HG03175 (cell line): ENCODE results near the gene A4GNT.
A peak's percentile ranks its signal among the peaks of the same experiment; 100 is the strongest.
"Not testable (repeated sequence)": the region's sequence is repeated elsewhere in the genome, so short reads cannot be mapped to it uniquely, and the experiment has no call there.

ENCODE experiments used
- ATAC-seq: cut with Tn5 transposase; IDR thresholded peaks from one replicate; pipeline ENCODE4 v1.9.1; 2021; ENCODE audit warnings: mild to moderate bottlenecking, moderate library complexity; ENCODE audit not compliant: unreplicated experiment

Gene A4GNT

DNA sequence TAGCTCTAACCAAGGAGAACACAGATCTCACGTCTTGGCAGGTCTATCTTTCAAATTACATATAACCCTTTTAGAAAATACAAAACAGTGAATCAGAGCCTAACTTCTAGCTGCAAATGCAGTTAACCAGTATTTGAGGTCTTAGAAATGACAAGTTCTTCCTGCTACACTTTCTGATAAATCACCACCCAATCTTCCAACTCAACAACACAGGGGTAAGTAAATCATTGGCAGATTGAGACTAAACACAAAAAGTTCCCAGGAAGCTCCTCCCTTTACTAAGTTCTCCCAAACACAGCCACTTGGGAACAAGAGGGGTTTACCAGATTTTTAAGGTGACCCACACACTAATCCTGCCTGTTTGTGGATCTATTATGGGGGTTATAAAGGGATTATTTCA is at the start of gene A4GNT:
TSS of gene A4GNT (minus strand) at position 152 of the 400 bp plus-strand sequence. CDS start 1,134 bp downstream, outside the sequence.
- ATAC-seq = no peak

GRCh38 chr3:138180375-138181029 is 48.3 kb upstream of the A4GNT start:
- peak; percentile 82 for ATAC-seq

DNA sequence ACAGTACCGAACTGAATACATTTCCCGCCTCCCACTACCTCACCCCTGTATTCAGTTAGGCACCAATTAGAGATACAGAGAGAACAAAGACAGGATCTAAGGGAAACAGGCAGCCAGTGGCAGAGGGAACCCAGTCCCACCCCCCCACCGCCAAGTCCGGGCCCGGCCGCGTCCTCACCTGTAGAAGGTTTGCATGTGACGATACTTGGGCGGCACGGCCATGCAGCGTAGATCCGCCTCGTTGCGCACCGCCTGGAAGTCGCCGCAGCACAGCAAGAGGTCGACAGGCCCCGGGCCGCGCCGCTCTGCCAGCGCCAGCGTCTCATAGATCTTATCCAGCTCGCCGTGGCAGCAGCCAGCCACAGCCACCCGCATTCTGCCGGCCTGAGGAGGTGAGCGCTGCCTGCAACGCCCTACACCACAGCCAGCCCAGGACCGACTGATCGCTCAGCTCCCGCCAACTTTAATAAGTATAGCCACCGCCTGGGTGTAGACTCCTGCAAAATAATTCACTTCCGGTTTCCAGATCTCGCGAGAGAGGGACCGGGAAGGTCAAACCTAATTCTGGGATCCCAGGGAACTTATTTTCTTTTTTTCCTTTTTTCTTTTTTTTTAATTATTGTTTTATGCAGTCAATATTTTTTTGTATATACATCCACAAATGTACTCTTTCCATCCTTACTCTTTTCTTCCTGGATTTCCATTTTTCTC is 42.4 kb upstream of the A4GNT start, which contains the start of gene DBR1:
TSS of gene DBR1 (minus strand) at position 501 of the 711 bp plus-strand sequence. CDS start at position 375, 126 bp downstream.
- ATAC-seq = peak; percentile 88

GRCh38 chr3:138173769-138174420 is 41.7 kb upstream of the A4GNT start:
- peak; percentile 5 for ATAC-seq

GRCh38 chr3:138172625-138173024 is 40.4 kb upstream of the A4GNT start:
- no peak for ATAC-seq

DNA sequence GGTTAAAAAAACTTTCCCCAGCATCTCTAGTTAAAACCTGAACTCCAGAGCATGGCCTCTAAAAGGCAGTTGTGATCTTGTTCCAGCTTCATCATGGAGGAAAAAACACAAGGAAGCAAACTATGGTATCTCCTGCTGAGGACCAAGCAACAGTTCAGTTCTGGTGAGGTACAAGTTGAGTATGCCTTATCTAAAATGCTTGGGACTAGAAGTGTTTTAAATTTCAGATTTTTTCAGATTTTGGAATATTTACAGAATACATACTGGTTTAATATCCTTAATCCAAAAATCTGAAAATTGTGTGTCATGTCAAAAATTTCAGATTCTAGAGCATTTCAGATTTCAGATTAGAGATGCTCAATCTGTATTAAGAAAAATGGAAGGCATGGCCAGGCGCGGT is 32.9 kb upstream of the A4GNT start:
- no peak for ATAC-seq

- ATAC-seq = no peak
Measured at GRCh38 chr3:138157743-138158142, 25.6 kb upstream of the A4GNT start.

GRCh38 chr3:138154534-138154933 is 22.3 kb upstream of the A4GNT start:
- ATAC-seq = no peak

DNA sequence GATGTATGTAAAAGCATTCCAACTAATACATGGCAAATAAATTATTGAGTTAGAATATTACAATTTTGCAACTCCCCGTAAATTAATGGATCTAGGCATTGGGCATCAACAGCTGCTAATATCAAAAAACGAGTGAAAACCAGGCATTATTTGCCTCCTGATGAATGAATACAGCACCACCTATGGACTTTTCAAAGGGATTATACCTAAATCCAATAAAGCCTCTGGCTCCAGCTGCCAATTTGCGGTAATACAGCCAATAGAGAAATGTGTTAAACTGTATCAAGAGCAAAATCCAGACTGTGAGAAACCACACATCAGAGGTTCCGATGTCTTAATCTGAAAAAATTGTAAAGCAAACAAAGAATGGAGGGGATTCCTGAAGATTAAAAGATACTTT is 16.3 kb upstream of the A4GNT start:
- no peak for ATAC-seq

DNA sequence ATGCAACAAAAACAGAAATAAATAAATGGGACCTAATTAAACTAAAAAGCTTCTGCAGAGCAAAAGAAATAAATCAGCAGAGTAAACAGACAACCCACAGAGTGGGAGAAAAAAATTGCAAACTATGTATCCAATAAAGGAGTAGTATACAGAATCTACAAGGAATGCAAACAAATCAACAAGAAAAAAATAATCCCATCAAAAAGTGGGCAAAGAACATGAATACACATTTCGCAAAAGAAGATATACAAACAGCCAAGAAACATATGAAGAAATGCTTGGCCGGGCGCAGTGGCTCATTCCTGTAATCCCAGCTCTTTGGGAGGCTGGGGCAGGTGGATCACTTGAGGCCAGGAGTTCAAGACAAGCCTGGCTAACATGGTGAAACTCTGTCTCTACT is 10.0 kb upstream of the A4GNT start:
- not testable (repeated sequence) for ATAC-seq

DNA sequence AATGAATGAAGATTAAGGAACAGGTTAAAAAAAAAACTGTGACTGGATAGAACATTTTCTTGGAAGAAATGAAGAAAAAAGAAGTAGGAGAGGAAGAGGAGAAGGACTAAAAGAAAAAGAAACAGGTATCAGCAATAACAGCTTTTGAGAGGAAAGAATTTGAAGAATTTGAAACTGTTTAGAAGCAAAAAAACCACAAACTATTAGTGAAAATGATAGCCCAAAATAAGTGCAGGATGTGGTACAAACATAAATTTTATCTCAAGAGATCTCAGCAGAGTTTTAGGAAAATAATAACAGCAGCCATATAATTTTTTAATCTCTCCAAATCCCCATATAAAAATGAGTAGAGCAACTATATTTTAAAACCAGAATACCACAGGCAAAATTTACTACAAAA is 8.8 kb upstream of the A4GNT start:
- no peak for ATAC-seq

GRCh38 chr3:138139691-138140090 is 7.5 kb upstream of the A4GNT start:
- no peak for ATAC-seq

DNA sequence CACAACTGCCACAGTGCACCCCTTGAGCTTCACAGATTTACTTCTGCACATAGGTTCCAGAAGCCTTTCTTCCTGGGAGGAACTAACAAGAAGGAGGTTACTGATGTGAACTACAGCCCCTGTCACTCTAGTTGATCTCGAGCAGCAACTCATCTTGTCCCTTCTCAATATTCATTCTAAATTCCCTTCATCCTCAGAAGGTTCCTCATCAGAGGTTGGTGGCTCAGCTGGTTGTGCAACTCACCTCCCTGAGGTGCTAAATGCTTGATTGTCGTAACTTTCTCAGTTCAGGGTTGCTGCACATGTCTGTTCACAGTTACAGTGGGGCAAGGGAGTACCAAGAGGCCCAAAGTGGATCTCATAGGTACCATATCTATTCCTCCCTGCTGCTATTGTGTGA is 5.7 kb upstream of the A4GNT start:
- no peak for ATAC-seq

DNA sequence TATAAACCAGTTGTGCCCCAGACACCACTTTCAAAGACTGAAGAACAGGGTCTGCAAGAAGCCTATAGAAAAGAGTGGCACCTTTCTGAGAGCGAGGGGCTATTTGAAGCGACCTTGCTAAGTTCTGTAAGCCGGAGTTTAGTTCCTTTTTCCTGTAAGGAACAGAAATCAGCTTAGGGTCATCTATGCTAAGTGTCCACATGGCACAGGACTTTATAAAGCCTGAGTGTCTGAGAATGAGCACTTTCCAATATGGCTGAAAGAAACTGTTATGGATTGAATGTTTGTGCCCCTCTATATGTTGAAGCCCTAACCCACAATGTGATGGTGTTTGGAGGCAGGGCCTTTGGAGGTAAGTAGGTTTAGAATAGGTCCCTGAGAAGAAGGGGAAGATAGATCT is 4.0 kb upstream of the A4GNT start:
- no peak for ATAC-seq

DNA sequence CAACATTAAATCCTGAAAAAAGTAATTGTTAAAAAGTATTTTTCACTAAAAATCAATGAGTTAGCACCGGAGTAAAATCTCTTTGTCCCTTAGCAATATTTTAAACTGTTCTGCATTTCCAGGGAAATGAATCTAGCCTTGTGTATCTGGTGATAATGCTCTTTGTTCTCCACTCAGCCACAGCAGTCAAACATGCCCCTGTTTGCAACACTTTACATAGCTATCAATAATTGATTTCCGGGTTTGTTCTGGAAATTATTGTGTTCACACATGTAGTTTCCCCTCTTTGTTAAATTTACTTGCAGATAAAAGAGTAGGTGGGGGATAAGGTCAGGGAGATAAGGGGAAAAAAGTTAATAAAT is 3.6 kb upstream of the A4GNT start:
- no peak for ATAC-seq

DNA sequence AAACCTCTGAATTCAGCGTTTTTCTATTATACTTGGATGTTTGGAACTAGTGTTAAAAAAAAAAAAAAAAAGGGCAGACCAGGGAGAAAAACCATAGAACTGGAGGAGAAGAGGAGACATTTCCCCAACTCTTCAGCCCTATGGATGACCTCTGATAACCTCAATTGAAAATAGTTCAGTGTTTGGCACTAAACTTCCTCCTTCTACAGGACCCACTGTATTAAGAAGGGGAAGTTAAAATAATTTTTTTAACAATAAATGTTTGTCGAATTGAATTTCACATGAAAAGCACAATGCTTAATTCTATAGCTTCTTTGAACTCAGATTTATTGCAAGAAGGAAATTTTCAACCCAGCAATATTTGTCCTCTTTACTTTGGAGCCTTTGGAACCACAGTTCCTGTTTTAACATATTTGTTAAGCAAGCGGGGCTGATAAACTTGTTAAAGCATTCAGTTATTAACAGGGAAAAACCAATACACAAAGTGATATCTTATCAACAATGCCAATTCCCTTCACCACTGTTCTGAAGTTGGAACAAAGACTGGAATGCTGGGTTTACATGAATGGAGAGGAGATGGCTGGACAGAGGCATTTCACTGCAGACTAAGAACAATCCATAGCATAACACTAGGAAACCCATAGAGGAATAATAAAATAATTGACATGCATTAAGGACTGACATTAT is 3.1 kb upstream of the A4GNT start:
- no peak for ATAC-seq

- no peak for ATAC-seq
Measured at GRCh38 chr3:138127636-138128365, 4.4 kb downstream of the A4GNT start.

GRCh38 chr3:138125548-138126221 is 6.5 kb downstream of the A4GNT start:
- no peak for ATAC-seq

- no peak for ATAC-seq
Measured at GRCh38 chr3:138124706-138125355, 7.4 kb downstream of the A4GNT start.

GRCh38 chr3:138124188-138124587 is 8.0 kb downstream of the A4GNT start:
- ATAC-seq = no peak
